Stimulated activated CD8-positive, alpha-beta memory T cell treated with anti-CD3 and anti-CD28 coated beads, Interleukin-4, amount 100 ng/mL, for 24 hours (primary cell): ENCODE data around the gene PAX1.

Experiments
- DNase-seq: peaks from one replicate; pipeline ENCODE4 v3.0.0-alpha.2; 2020; ENCODE audit warnings: low read depth

PAX1 gene

DNA sequence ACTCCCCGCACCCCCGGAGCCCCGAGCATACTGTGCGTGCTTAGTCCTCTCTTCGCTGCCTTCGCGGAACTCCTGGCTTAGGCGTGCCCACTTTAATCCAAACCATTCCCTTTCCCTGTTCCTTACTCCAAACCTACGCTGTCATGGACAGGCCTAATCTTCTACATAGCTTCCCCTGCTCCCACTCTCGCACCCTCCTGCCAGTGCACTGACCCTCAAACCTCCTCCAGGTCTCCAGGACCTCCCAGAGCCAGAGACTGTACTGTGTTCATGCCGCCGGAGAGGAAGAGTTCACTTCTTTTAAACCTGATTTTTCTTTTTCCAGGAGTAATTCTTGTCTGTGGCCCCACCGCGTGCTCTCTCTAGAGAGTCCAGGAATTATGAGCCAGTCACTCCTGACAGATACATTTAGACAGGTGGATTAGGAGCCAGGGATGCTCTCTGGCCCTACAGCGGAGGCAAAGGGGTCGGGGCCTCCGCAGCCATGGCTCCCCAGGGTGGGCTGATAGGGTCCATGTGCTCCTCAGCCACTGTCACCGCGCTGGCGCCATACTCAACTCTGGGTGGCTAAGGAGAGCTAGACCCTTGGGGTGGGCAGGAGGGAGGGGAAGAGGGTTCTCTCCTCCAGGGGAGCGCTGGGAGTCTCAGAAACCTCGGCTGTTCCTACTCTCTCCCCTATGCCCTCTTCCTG, 1.6 kb upstream of the PAX1 start:
- DNase-seq: no peak

- no peak for DNase-seq
These were observed 767 bp upstream of the PAX1 start for GRCh38 chr20:21704408-21705385.

DNA sequence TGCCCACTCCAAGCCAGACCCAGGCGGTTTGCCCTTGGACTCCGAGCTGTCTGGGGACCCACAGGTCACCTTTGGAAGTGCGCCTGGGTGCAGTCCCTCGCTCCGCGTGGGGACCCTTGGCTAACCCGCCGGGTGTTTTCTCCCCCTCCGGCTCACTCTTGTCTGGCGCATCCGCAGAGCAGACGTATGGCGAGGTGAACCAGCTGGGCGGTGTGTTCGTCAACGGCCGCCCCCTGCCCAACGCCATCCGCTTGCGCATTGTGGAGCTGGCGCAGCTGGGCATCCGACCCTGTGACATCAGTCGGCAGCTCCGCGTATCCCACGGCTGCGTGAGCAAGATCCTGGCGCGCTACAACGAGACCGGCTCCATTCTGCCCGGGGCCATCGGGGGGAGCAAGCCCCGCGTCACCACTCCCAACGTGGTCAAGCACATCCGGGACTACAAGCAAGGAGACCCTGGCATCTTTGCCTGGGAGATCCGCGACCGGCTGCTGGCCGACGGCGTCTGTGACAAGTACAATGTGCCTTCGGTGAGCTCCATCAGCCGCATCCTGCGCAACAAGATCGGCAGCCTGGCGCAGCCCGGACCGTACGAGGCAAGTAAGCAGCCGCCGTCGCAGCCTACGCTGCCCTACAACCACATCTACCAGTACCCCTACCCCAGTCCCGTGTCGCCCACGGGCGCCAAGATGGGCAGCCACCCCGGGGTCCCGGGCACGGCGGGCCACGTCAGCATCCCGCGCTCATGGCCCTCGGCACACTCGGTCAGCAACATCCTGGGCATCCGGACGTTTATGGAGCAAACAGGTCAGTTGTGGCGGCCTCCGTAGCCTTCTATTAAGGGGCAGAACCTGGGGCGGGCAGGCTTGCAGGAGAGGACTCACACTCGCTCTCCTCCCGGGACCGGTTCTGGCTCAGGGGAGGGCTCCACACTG, 1.1 kb downstream of the PAX1 start:
- DNase-seq: no peak

DNA sequence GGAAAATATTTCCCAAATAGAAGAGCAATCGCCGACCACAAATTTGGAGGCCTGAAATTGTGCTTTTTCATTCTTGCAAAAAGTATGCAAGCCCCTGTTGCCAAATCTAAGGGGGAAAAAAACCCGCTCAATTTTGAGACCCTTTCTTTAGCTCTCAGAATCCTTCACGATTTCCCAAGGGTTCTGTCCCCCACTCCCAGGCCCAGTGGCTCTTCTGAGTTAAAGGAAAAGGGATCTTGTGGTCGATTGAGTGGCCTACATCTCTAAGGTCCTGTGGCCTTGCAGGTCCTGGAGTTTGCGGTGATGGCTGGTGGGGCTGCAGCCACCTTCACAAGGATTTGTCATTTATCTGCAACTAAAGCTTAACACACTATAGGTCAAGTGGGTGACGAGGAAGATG, 1.8 kb downstream of the PAX1 start:
- DNase-seq: no peak

DNA sequence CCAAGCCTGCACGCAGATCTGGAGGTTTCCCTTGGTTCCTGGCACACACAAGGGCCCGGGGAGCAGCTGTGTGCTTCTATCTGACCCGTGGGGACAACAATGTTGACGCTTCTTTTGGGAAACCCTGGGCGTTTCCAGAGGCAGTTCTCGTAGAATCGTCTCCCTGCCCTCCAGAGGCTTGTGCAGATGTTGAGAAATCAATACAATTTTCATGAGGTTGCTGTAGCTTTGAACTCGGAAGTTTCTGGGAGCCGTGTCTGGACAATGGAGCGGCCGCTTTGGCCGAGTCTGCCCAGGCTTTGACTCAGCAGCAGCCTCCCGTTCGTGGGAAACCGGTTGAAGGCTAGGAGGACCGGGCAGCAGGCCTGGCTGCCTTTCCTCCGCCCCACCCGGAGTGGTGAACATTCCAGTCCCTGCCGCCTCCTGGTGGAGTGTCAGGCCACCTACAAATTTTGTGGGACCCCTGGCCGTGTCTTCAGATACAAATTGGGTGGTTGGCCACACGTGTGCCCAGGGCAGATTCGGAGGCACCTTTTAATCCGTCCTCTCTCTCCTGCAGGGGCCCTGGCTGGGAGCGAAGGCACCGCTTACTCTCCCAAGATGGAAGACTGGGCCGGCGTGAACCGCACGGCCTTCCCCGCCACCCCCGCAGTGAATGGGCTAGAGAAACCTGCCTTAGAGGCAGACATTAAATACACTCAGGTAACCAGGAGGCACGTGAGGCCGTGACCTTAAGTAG, 2.7 kb downstream of the PAX1 start:
- DNase-seq: no peak

DNA sequence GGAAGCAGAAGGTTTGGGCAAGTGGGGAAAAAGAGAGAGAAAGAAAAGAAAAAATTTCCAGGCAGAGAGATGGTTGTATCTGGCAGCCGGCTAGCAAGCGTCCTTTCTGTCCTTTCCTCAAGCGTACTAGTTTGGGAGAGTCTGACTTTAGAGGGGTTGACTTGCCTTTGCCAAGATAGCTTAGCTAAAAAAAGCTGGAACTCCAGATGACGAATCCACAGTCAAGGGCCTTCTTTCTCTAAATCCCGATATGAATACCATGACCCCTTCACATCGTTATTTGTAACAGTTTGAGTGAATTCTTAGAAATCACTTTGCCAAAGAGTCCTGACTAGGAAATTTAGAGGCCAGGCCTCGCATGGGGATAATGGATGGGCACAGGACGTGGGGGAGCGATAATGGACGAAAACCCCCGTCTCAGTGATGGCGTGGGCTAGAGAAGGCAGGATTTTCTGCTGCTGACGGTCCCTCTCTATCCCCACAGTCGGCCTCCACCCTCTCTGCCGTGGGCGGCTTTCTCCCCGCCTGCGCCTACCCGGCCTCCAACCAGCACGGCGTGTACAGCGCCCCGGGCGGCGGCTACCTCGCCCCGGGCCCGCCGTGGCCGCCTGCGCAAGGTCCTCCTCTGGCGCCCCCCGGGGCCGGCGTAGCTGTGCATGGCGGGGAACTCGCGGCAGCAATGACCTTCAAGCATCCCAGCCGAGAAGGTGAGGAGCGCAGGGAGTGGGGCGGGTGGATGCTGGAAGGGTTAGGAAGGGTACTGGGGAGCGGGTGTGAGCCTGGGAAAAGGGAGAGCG, 3.5 kb downstream of the PAX1 start:
- DNase-seq: no peak

- no peak for DNase-seq
These were observed 4.1 kb downstream of the PAX1 start for GRCh38 chr20:21709535-21709904.

DNA sequence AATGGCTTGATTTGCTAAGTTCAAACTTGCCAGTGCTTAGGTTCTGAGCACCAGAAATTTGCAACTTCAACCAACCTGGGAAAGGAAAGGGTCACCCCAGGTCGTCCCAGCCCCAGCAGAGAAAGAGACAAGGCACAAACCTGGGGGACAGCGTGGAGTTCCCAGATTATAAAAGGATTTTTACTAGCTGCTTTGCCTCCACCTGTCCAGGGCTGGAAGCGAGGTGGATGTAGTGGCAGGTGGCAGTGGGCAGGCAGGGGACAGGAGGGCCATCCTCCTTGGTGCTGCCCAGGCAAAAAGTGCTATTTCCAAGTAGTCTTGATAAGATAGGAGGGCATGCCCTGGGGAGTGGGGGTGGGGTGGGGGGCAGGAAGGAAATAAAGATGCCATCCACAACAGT, 4.9 kb downstream of the PAX1 start:
- no peak for DNase-seq

- no peak for DNase-seq
These were observed 5.5 kb downstream of the PAX1 start for GRCh38 chr20:21710863-21711431.

- no peak for DNase-seq
These were observed 7.1 kb downstream of the PAX1 start for GRCh38 chr20:21712443-21713059.

GRCh38 chr20:21713470-21713869, 8.0 kb downstream of the PAX1 start:
- DNase-seq: no peak

GRCh38 chr20:21713901-21714296, 8.4 kb downstream of the PAX1 start:
- DNase-seq: no peak

DNA sequence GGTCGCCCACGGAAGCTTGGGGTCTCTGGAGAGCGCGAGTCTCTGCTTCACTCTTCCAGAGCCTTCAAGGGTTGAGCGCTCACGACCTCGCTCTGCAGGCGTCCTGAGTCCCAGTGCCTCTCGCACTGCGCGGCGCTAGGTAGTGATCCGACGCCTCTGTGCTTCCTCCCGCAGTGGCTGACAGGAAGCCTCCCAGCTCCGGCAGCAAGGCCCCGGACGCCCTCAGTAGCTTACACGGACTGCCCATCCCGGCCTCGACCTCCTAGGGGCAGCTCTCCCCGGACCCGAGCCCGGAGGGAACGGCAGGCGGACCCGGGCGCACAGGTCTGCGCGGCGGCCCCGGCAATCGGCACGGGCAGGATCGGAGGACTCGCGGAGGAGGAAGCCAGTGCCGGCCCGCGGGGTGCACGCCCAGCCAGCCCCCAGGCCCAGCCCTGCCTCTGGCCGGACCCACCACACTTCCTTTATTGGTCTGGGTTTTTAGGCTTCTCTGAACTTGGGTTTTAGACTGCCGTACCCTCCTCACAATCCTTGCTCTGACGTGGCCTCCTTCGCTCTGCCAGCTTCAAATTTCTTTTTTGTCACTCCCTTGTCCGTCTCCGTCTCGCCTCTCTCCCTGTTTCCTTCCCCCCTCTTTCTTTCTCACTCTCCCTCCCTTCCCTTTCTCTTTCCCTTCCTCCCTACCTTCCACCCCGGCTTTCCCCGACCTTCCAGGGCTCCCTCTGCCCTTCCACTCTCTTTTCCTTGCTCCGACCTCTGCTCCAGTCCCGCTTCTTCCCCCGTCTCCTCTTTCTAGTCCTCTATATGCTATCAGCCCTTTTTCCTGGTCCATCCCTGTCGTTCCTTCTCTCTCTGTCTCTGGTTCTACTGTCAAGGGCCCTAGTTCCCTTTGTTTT, 9.1 kb downstream of the PAX1 start:
- no peak for DNase-seq

- DNase-seq: no peak
These were observed 9.9 kb downstream of the PAX1 start for GRCh38 chr20:21715193-21715881.

GRCh38 chr20:21719592-21720214, 14.2 kb downstream of the PAX1 start:
- DNase-seq: peak; percentile 14

- DNase-seq: no peak
These were observed 20.4 kb downstream of the PAX1 start for GRCh38 chr20:21725892-21726291.

DNA sequence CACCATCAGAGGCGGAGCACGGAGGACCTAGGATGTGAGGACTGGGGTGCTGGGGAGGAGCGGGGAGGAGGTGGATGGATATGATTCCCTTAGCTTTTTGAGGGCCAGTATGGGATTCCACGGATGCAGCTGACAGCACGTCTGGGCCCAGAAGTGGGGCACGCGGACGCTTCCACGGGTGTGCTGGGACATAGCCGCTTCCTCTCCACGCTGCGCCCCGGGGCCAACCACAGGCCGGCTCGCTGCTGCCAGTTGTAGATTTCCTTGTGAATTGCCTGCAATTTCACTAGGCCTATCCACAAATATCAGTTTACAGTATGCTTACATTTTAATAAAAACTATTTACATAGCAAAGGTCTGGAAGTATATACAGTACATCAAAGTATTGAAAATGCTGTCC, 23.9 kb downstream of the PAX1 start:
- DNase-seq: no peak

- DNase-seq: no peak
These were observed 33.7 kb downstream of the PAX1 start for GRCh38 chr20:21739161-21739560.
